GM12892 (cell line): ENCODE data around the gene KHNYN.

Experiments used
- POLR2A ChIP-seq: IDR thresholded peaks from 2 replicates; pipeline ENCODE4 v1.6.1; 2011; ENCODE audit warnings: low read depth, low read length, control low read depth
- POLR2AphosphoS5 ChIP-seq: IDR thresholded peaks from 2 replicates; pipeline ENCODE4 v1.6.1; 2011; ENCODE audit warnings: low read depth, low read length, control low read depth

DNA sequence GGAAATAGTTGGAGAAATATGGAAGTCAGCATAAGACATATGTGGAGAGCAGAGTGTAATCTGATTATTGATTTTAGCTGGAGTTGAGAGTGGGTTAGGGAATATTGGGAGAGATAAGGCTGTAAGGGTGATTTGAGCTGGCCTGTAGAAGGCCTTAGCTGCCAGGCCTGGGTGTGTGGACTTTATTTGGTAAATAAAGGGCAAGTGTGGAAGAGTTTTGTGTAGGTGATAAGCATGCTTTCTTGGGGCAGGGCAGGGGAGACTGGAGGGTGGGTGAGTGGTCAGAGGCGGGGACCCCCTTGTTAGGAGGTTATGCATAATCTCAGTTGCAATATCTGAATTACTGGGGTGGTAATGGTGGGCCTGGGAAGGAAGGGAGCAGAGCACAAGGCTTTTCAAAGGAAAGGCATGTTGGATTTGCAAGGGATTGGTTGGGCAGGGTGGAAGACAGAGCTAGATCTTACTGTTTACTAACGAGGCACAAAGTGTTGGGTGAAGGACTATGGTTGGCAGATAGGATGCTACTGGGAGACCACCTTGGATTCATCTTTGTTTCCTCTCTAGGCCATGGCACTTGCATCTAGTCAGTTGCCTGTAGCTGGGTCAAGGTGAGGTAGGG lies 5.5 kb downstream of the KHNYN start:
- TF ChIP-seq POLR2AphosphoS5 (no peak), POLR2A (no peak)
